Hepatocyte (in vitro differentiated cells): Measurements from ENCODE around the gene LAT. TPM values are rescaled to one million over a fixed set of nuclear protein-coding genes. Genes with fewer than 3 reads are reported as not detected.
A peak's percentile ranks its signal among the peaks of the same experiment; 100 is the strongest.
"Not testable (repeated sequence)": the region's sequence is repeated elsewhere in the genome, so short reads cannot be mapped to it uniquely, and the experiment has no call there.

Source experiments
- DNase-seq: peaks from one replicate; pipeline ENCODE4 v3.0.0-alpha.2; 2016; ENCODE audit warnings: low spot score
- H2AFZ ChIP-seq: fragments of 200-600 bp; sonication (generic); 2 replicates; pipeline ENCODE4 v1.6.0; 2016; ENCODE audit warnings: antibody characterized with exemption, mild to moderate bottlenecking
- H3K27ac ChIP-seq: fragments of 200-600 bp; sonication (generic); 2 replicates; pipeline ENCODE4 v1.5.1; 2016; ENCODE audit warnings: mild to moderate bottlenecking
- H3K27me3 ChIP-seq: fragments of 200-600 bp; sonication (generic); 2 replicates; pipeline ENCODE4 v1.6.1; 2016
- H3K36me3 ChIP-seq: fragments of 200-600 bp; sonication (generic); replicated peaks from 2 replicates; pipeline ENCODE4 v1.5.1; 2016; ENCODE audit warnings: low read depth; ENCODE audit not compliant: insufficient read depth
- H3K4me1 ChIP-seq: fragments of 200-600 bp; sonication (generic); 2 replicates; pipeline ENCODE4 v1.5.1; 2016; ENCODE audit warnings: mild to moderate bottlenecking, moderate library complexity; ENCODE audit not compliant: insufficient read depth
- H3K4me2 ChIP-seq: fragments of 200-600 bp; sonication (generic); 2 replicates; pipeline ENCODE4 v1.6.0; 2016
- H3K4me3 ChIP-seq: fragments of 200-600 bp; sonication (generic); 2 replicates; pipeline ENCODE4 v1.5.1; 2016; ENCODE audit warnings: mild to moderate bottlenecking
- H3K79me2 ChIP-seq: fragments of 200-600 bp; sonication (generic); 2 replicates; pipeline ENCODE4 v1.6.0; 2017; ENCODE audit warnings: mild to moderate bottlenecking
- H3K9me2 ChIP-seq: fragments of 200-600 bp; sonication (generic); replicated peaks from 2 replicates; pipeline ENCODE4 v1.6.0; 2017; ENCODE audit warnings: mild to moderate bottlenecking; ENCODE audit not compliant: insufficient read depth
- H3K9me3 ChIP-seq: fragments of 200-600 bp; sonication (generic); 2 replicates; pipeline ENCODE4 v1.5.1; 2016; ENCODE audit warnings: low read depth, mild to moderate bottlenecking
- H4K20me1 ChIP-seq: fragments of 200-600 bp; sonication (generic); 2 replicates; pipeline ENCODE4 v1.6.0; 2016; ENCODE audit warnings: mild to moderate bottlenecking; ENCODE audit not compliant: insufficient read depth, poor library complexity, severe bottlenecking
- EZH2 ChIP-seq: fragments of 200-600 bp; sonication (generic); IDR thresholded peaks from 2 replicates; pipeline ENCODE4 v1.6.1; 2016; ENCODE audit warnings: antibody characterized with exemption, mild to moderate bottlenecking, borderline replicate concordance
- EZH2phosphoT487 ChIP-seq: fragments of 200-600 bp; sonication (generic); IDR thresholded peaks from one replicate; pipeline ENCODE4 v1.6.1; 2018; ENCODE audit warnings: antibody characterized with exemption, mild to moderate bottlenecking, low read depth, moderate library complexity; ENCODE audit not compliant: unreplicated experiment, severe bottlenecking
- WGBS: methylation state at CpG from one replicate; pipeline ENCODE4 v1.1.6; 2016; ENCODE audit warnings: low lambda C conversion rate; ENCODE audit errors: missing lambda C conversion rate; 5-methylcytosine and 5-hydroxymethylcytosine counted together
- polyA plus RNA-seq: library from polyadenylated mRNA; unstranded; fragments of >200 nt; fragmentation: Nextera tagmentation; extraction: Ambion mirVana; gene quantifications from 2 replicates; pipeline ENCODE4 v1.2.1, GENCODE V29; 2016
- total RNA-seq: library from RNA; depleted of rRNA; stranded (reverse); fragments of >200 nt; gene quantifications from 2 replicates; pipeline ENCODE4 v1.2.3, GENCODE V29; 2014
- TF ChIP-seq, protein P1 (sequence below): fragments of 200-600 bp; sonication (generic); IDR thresholded peaks from 2 replicates; pipeline ENCODE4 v1.5.1; 2016; ENCODE audit warnings: antibody characterized with exemption, mild to moderate bottlenecking; ENCODE audit not compliant: poor library complexity

The LAT gene
- total and polyA plus RNA-seq, 2 experiments from 2014 or later: 1.00 to 2.4 TPM

DNA sequence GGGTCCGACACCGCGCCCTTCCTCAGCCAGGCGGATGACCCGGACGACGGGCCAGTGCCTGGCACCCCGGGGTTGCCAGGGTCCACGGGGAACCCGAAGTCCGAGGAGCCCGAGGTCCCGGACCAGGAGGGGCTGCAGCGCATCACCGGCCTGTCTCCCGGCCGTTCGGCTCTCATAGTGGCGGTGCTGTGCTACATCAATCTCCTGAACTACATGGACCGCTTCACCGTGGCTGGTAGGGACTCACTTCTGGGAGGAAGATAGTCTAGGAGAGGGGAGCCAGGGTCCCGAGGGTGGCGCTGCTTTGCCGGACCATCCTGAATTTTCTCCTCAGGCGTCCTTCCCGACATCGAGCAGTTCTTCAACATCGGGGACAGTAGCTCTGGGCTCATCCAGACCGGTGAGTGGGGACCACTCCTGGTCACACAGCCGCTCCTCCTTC, 9.7 kb upstream of the LAT start:
- peak overlapping the region; percentile 87 for H3K4me2 ChIP-seq
- no peaks in the 10 kb centered on the region for H3K9me2 ChIP-seq
- H4K20me1 ChIP-seq: no peaks in the 10 kb centered on the region
- no peaks in the 10 kb centered on the region for H3K9me3 ChIP-seq
- peak overlapping the region; percentile 14 for H3K27ac ChIP-seq
- H3K27me3 ChIP-seq: no peaks in the 10 kb centered on the region
- no peak for DNase-seq
- peak overlapping the region; percentile 60 for H2AFZ ChIP-seq
- H3K4me3 ChIP-seq: peak overlapping the region; percentile 72
- peaks cover 7% of the 10 kb centered on the region for H3K4me1 ChIP-seq
- TF ChIP-seq, protein P1, sequence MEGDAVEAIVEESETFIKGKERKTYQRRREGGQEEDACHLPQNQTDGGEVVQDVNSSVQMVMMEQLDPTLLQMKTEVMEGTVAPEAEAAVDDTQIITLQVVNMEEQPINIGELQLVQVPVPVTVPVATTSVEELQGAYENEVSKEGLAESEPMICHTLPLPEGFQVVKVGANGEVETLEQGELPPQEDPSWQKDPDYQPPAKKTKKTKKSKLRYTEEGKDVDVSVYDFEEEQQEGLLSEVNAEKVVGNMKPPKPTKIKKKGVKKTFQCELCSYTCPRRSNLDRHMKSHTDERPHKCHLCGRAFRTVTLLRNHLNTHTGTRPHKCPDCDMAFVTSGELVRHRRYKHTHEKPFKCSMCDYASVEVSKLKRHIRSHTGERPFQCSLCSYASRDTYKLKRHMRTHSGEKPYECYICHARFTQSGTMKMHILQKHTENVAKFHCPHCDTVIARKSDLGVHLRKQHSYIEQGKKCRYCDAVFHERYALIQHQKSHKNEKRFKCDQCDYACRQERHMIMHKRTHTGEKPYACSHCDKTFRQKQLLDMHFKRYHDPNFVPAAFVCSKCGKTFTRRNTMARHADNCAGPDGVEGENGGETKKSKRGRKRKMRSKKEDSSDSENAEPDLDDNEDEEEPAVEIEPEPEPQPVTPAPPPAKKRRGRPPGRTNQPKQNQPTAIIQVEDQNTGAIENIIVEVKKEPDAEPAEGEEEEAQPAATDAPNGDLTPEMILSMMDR: no peak
- no peak for TF ChIP-seq EZH2phosphoT487
- TF ChIP-seq EZH2: no peak
- WGBS: 14% methylated on average over 30 of the region's 30 CpGs
- no peaks in the 10 kb centered on the region for H3K36me3 ChIP-seq
- peaks cover 22% of the 10 kb centered on the region for H3K79me2 ChIP-seq

DNA sequence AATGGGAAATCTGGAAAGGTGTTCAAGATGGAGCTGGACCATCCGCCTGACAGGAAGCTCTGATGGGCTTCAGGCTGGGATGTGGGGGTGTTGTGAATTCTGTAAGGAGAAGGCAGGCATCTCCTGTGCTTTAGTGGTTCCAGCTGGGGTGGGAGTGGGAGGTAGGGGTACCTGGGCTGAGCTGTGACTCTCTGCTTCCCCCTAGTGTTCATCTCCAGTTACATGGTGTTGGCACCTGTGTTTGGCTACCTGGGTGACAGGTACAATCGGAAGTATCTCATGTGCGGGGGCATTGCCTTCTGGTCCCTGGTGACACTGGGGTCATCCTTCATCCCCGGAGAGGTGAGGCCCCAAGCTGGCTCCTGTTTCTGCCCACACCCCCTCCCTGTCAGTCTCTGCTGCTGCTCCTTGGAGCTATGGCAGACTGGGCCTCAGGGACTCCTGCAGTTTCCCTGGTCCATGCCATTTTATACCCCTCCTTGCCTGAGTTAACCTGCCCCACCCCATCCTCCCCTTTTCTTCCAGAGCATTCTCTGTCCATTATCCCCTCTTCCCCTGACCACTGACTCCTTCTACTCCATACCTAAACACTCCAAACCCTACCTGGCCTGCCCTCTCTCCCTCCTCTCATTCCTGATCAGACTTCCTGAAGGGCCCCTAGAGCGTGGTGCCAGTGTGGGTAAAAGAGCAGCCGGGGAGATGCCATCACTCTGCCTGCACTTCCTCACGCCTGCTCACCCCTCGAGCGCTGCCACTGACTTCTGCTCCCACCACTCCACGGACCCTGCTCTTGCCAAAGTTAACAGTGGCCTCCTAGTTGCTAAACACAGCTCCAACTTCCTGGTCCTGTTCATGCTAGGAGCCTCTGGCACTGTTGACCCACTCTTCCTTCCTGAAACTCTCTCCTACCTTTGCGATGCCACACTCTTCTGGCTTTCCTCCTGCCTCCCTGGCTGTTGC, 6.9 kb upstream of the LAT start:
- Histone ChIP-seq H3K9me3 (no peaks in the 10 kb centered on the region), H3K4me2 (no peak overlapping the region), H3K4me3 (no peak overlapping the region), H3K27me3 (no peaks in the 10 kb centered on the region), H2AFZ (no peak overlapping the region), H3K36me3 (no peaks in the 10 kb centered on the region), H3K4me1 (peaks cover 7% of the 10 kb centered on the region), H4K20me1 (no peaks in the 10 kb centered on the region), H3K9me2 (no peaks in the 10 kb centered on the region), H3K79me2 (peaks cover 22% of the 10 kb centered on the region), H3K27ac (no peak overlapping the region)
- DNase-seq: peak; percentile 50
- 83% methylated on average over 11 of the region's 11 CpGs for WGBS
- no peak for TF ChIP-seq EZH2phosphoT487
- TF ChIP-seq, protein P1: peak; percentile 44

DNA sequence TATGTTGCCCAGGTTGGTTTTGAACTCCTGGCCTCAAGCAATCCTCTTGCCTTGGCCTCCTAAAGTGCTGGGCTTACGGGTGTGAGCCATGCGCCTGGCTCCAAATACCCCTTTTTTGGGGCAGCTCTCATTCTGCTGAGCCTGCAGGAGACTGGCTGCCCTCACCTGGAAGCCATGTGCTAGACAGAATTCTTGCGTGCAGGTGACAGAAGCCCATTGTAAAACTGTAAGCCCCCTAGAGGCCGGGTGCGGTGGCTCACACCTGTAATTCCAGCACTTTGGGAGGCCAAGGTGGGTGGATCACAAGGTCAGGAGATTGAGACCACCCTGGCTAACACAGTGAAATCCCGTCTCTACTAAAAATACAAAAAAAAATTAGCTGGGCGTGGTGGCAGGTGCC, 4.5 kb upstream of the LAT start:
- not testable (repeated sequence) for H3K9me3 ChIP-seq, H3K27ac ChIP-seq, H4K20me1 ChIP-seq, H3K9me2 ChIP-seq, H3K36me3 ChIP-seq, H3K4me2 ChIP-seq, H3K4me3 ChIP-seq, H3K27me3 ChIP-seq, DNase-seq, H3K4me1 ChIP-seq, H2AFZ ChIP-seq
- 80% methylated on average over 7 of the region's 7 CpGs for WGBS
- peaks cover 16% of the 10 kb centered on the region for H3K79me2 ChIP-seq

DNA sequence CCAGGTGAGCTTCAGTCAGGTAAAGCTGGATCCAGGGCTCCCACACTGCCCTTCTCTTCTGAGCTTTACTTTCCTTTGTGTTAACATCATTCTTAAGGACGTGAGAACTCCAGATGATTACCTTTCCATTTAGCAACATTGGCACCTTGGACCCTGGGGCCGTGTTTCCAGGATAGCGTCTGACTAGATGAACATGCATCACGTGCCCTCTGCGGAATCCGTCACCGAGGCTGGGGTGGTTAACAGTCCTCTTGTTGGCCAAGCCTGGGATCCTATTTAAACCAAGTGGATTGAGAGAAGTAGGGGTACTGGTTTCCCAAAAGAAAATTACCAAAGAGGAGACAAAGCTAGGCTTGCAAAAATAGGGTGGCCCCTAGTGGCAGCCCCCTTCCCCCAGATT, 3.9 kb upstream of the LAT start:
- no peak for DNase-seq
- Histone ChIP-seq H3K9me2 (no peaks in the 10 kb centered on the region), H3K4me1 (peaks cover under 1% of the 10 kb centered on the region), H3K27ac (no peak overlapping the region), H3K79me2 (peaks cover 10% of the 10 kb centered on the region), H2AFZ (no peak overlapping the region), H3K36me3 (no peaks in the 10 kb centered on the region), H3K4me2 (no peak overlapping the region), H3K27me3 (no peaks in the 10 kb centered on the region), H4K20me1 (no peaks in the 10 kb centered on the region), H3K9me3 (no peaks in the 10 kb centered on the region), H3K4me3 (no peak overlapping the region)
- TF ChIP-seq, protein P1: no peak
- TF ChIP-seq EZH2phosphoT487: no peak
- no peak for TF ChIP-seq EZH2
- WGBS: 97% methylated on average over 7 of the region's 7 CpGs
